GM21723 (cell line): ENCODE data around the gene PRKAG2.
"Not testable (repeated sequence)": the region's sequence is repeated elsewhere in the genome, so short reads cannot be mapped to it uniquely, and the experiment has no call there.

Experiments used
- ATAC-seq: cut with Tn5 transposase; IDR thresholded peaks from one replicate; pipeline ENCODE4 v1.9.1; 2021; ENCODE audit warnings: mild to moderate bottlenecking, moderate library complexity; ENCODE audit not compliant: unreplicated experiment

PRKAG2 gene

GRCh38 chr7:151837285-151838042, 39.5 kb downstream of the PRKAG2 start:
- ATAC-seq, result no peak

DNA sequence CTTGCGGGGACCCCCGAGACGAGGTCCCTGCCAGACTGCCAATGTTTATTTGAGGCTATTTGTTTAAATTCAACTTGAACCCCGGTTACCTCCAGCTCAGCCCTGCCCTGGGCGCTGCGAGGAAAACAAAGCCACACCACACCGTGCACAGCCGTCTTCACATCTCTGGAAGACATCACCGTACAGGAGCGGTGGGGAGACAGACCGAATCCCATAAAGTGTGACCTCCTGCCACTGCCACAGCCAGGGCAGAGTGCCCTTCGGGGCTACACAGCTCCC, 40.0 kb downstream of the PRKAG2 start:
- ATAC-seq, result no peak

- no peak for ATAC-seq
Measured at GRCh38 chr7:151836191-151836926, 40.6 kb downstream of the PRKAG2 start.

- no peak for ATAC-seq
Measured at GRCh38 chr7:151835636-151836035, 41.3 kb downstream of the PRKAG2 start.

GRCh38 chr7:151834271-151835035, 42.5 kb downstream of the PRKAG2 start:
- no peak for ATAC-seq

GRCh38 chr7:151833691-151834090, 43.2 kb downstream of the PRKAG2 start:
- no peak for ATAC-seq

- ATAC-seq, result no peak
Measured at GRCh38 chr7:151833213-151833651, 43.7 kb downstream of the PRKAG2 start.

GRCh38 chr7:151832656-151833055, 44.3 kb downstream of the PRKAG2 start:
- no peak for ATAC-seq

DNA sequence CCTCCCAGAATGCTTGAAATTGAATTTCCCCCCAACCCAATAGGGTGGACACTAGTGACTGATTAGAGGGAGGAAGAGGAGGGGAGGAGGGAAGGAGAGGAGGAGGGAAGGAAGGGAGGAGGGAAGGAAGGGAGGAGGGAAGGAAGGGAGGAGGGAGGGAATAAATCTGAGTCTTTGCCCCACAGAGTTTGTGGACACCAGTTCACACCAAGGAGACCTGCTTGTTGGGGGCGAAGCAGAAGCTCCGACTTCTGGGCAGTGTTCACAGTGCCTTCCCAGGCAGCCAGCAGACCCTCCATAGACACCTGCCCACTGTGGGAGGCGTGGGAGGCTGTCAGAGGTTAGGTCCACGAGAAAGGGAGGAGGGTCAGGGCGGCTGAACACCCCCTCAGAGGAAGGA, 44.8 kb downstream of the PRKAG2 start:
- no peak for ATAC-seq

- ATAC-seq, result no peak
Measured at GRCh38 chr7:151831606-151832005, 45.3 kb downstream of the PRKAG2 start.

DNA sequence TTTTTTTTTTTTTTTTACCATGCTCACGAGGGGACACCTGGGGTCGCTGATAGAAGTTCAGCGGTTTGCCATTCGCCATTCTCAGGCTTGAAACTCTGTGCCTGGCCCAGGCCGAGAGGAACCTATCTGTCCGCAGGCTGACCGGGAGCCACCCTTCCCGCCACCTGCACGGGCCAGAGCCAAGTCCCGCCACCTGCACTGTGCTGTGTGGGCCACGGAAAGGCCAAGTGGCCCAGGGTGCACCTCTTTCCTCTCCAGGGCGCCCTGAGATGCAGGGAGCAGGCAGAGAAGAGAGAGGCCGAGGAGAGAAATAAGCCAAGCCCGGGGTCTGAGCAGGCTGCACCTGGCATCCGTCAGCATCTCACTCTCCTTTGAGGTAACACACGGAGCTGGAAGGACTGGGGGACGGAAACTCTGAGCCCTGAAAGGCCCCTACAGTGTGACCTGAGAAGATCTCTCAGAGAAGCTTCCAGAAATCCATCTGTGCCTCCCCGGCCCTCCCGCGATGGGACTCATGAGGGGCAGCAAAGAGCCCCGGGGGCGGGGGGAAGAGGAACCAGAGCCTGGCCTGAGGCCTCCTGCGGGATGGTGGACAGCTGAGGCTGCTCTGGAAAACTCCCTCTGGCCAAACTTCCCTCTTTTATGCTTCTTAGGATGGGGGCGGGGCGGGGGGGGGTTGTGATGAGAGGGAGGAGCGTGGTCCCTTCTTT, 46.6 kb downstream of the PRKAG2 start:
- ATAC-seq, result no peak

GRCh38 chr7:151829707-151830106, 47.2 kb downstream of the PRKAG2 start:
- ATAC-seq, result no peak

DNA sequence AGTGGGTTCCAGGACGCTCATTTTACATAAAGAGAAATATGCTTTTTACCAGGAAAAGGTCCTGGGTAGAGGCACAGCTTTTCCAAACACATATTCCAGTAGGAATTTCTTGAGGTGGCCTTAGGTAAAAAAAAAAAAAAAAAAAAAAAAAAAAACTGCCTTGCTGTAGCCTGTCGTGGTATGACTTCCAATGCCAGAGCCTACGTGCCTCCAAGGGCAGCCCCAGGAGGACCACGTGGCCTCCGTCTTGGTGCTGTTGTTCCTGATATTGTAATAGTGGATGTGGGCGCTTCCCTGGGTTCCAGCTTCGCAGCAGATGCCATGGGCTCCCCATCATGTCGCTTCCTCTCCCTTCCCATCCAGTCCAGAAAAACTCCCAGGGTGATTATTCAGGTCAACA, 49.3 kb downstream of the PRKAG2 start:
- no peak for ATAC-seq

- not testable (repeated sequence) for ATAC-seq
Measured at GRCh38 chr7:151826316-151826715, 50.6 kb downstream of the PRKAG2 start.

DNA sequence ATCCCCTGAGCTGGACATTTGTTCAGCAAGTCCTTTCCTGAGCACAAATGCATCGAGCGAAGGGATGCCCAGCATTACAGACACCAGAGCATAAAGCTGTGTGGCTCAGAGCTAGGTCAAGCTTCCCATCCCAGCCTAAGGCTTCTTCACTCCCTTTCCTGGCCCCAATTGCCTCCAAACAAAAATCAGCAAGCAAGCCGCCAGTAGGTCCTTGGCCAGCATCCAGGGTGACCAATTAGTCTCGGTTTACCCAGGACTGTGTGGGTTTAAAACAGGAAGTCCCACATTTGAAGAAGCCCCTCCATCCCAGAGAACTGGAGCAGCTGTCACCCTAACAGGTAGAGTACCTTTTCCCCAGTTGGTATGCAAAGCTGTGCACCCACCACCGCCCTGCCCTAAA, 51.2 kb downstream of the PRKAG2 start:
- ATAC-seq, result no peak

DNA sequence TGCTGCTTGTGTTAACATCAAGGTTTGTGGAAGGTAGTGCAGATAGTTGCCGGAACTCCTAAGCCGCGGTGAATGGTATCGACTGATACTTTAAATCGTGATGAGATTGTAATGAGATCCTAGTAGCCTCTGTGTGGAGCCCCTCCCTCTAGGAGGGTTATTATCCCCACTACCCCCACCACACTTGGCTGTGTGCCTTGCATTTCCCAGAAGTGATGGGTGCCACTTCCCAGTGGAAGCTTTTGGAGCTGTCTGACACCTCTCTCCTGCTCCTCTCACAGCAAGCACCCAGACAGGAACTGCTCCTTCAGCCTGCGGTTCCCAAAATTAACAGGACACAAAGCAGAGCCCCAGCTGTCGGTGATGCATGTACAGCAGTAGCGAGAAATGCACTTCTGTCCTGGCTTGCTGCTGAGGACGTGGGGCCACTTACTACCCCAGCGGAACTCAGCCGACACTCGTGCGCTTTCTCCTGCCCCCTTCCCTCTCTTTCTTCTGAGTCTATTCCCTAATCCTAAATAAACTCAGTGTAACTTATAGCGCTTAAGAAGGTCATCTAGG, 52.5 kb downstream of the PRKAG2 start:
- no peak for ATAC-seq

DNA sequence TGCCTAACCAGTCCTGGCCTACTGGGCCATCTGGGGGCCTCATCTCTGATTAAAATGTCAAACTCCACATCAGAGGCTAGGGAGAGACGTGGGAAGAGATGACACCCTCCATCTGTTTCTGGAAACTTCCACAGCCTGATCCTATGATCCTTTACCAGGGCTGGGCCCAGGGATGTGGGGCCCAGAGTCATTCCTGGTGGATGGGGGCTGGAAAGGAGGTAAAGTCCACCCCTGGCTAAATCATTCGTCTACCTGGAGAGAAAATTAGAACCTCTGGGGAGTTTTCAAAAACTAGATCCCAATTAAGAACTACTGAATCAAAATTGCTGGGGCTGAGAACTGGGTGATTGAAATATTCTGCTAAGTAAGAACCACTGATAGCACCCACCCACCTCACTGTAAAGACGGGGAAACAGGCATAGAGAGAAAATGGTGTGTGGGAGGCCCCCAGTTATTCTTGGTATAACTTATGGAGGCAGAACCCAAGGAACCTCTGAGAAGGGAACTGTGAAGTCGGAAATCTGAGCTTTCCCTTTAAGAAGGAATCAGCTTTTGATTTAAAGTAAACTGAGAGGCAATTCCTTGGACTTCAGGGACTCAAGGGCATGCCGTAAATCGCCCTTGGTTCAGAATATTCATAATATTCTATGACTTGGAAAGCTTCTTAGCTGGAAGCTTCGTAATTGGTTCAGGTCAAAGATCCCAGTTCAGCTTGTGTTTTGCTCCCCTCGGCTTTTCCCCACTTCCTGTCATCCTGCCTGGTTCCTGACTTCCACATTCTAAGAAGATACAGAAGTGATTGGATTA, 53.1 kb downstream of the PRKAG2 start:
- no peak for ATAC-seq

GRCh38 chr7:151822541-151823181, 54.3 kb downstream of the PRKAG2 start:
- no peak for ATAC-seq

GRCh38 chr7:151821806-151822540, 54.9 kb downstream of the PRKAG2 start:
- no peak for ATAC-seq
